HepG2 (cell line): ENCODE measurements around the gene C5orf34. TPM values are rescaled to one million over a fixed set of nuclear protein-coding genes. Genes with fewer than 3 reads are reported as not detected.
"Not testable (repeated sequence)": the region's sequence is repeated elsewhere in the genome, so short reads cannot be mapped to it uniquely, and the experiment has no call there.

Experiments used
- ATAC-seq: fragments of 200-7000 bp; cut with Tn5 transposase; 3 replicates; pipeline ENCODE4 v1.9.1; 2020; ENCODE audit warnings: mild to moderate bottlenecking, moderate library complexity
- BruUV-seq: library from RNA; stranded (reverse); fragments of 400-500 nt; replicated peaks from 2 replicates; lab custom pipeline; 2021; lab: Mats Ljungman, UMichigan
- CTCF ChIA-PET: fragments of 300-600 bp; formaldehyde crosslinking; extraction: SDS; loops from one replicate; lab custom pipeline; 2021; ENCODE audit warnings: low total read pairs, inconsistent platforms, low intra/inter-chr PET ratio; lab: Yijun Ruan, JAX
- POLR2A ChIA-PET: fragments of 350-600 bp; sonication (Branson Sonifier 250); formaldehyde crosslinking; loops from one replicate; lab custom pipeline; 2020; ENCODE audit warnings: antibody characterized with exemption, inconsistent platforms; lab: Yijun Ruan, JAX
- DNase-seq: peaks from one replicate; pipeline ENCODE4 v3.0.0-alpha.2; 2015; ENCODE audit warnings: low spot score
- FAIRE-seq: peaks from 3 replicates; lab custom pipeline; 2011; peaks lifted over from hg19 to GRCh38; lab: Jason Lieb, UNC
- H2AFZ ChIP-seq: one replicate; pipeline ENCODE4 v1.6.1; 2011; ENCODE audit warnings: low read length, inconsistent platforms
- H3K27ac ChIP-seq: fragments of 300-600 bp; 3 replicates; pipeline ENCODE4 v1.8.0; 2011; ENCODE audit warnings: mixed run types, mild to moderate bottlenecking, mixed read lengths, low read length, inconsistent platforms; ENCODE audit not compliant: insufficient read depth; ENCODE audit errors: extremely low read length
- H3K27me3 ChIP-seq, 2 experiments: fragments of 200-600 bp in 1 of 2; 2 replicates in 1 of 2; 3 replicates in 1 of 2; pipeline versions ENCODE4 v1.6.0 to v1.8.0; 2011; ENCODE audit warnings: low read length in 2 of 2, mild to moderate bottlenecking in 2 of 2, moderate library complexity in 2 of 2, inconsistent platforms in 1 of 2; ENCODE audit not compliant: insufficient read depth in 2 of 2, control insufficient read depth in 1 of 2
- H3K36me3 ChIP-seq, 2 experiments: fragments of 200-600 bp in 1 of 2; replicated peaks in 1 of 2; 2 replicates in 1 of 2; 3 replicates in 1 of 2; pipeline versions ENCODE4 v1.5.1 to v1.8.0; 2011; ENCODE audit warnings: low read length in 2 of 2, inconsistent platforms in 1 of 2; ENCODE audit not compliant: insufficient read depth in 2 of 2, control insufficient read depth in 1 of 2
- H3K4me1 ChIP-seq: 2 replicates; pipeline ENCODE4 v1.5.1; 2012; ENCODE audit warnings: low read length, inconsistent platforms; ENCODE audit not compliant: insufficient read depth
- H3K4me2 ChIP-seq: 2 replicates; pipeline ENCODE4 v1.6.0; 2011; ENCODE audit warnings: low read depth, low read length, inconsistent platforms
- H3K4me3 ChIP-seq, 3 experiments: fragments of 200-600 bp in 1 of 3; sonication (generic), shearing (Covaris generic) in 1 of 3; replicated peaks in 1 of 3; 2 replicates each; pipeline ENCODE4 v1.5.1; 2011 to 2016; ENCODE audit warnings: low read length in 3 of 3, inconsistent platforms in 2 of 3, low read depth in 2 of 3, mild to moderate bottlenecking in 2 of 3, control low read depth in 1 of 3, mixed read lengths in 1 of 3; ENCODE audit not compliant: insufficient read depth in 1 of 3
- H3K79me2 ChIP-seq: one replicate; pipeline ENCODE4 v1.6.1; 2011; ENCODE audit warnings: low read length, inconsistent platforms; ENCODE audit not compliant: insufficient read depth
- H3K9ac ChIP-seq: 2 replicates; pipeline ENCODE4 v1.6.0; 2011; ENCODE audit warnings: mild to moderate bottlenecking, low read depth, low read length, inconsistent platforms; ENCODE audit not compliant: insufficient read depth
- H3K9me3 ChIP-seq: 2 replicates; pipeline ENCODE4 v1.5.1; 2012; ENCODE audit warnings: mild to moderate bottlenecking, low read length
- H4K20me1 ChIP-seq: 2 replicates; pipeline ENCODE4 v1.6.0; 2011; ENCODE audit warnings: inconsistent platforms, mild to moderate bottlenecking, low read length, moderate library complexity; ENCODE audit not compliant: insufficient read depth
- MED8 ChIP-seq: sonication (generic); formaldehyde crosslinking; IDR thresholded peaks from 2 replicates; pipeline ENCODE4 v1.8.1; 2023; ENCODE audit warnings: mild to moderate bottlenecking, missing genetic modification reagents; ENCODE audit not compliant: insufficient replicate concordance
- PCBP2 ChIP-seq: fragments of 200-400 bp; formaldehyde crosslinking; optimal IDR thresholded peaks from 2 replicates; pipeline ENCODE3; 2018; ENCODE audit warnings: low read length, low read depth; ENCODE audit not compliant: poor library complexity, severe bottlenecking
- SUZ12 ChIP-seq: fragments of 150-350 bp; IDR thresholded peaks from 2 replicates; pipeline ENCODE4 v1.6.1; 2014; ENCODE audit warnings: low read depth, low read length
- ZFP36 ChIP-seq: fragments of 150-350 bp; IDR thresholded peaks from 2 replicates; pipeline ENCODE4 v1.6.1; 2018; ENCODE audit warnings: borderline replicate concordance, low read length, low read depth; ENCODE audit not compliant: partially characterized antibody
- ZHX1 ChIP-seq: sonication (generic); formaldehyde crosslinking; IDR thresholded peaks from 2 replicates; pipeline ENCODE4 v1.8.1; 2022; ENCODE audit warnings: low read depth, mild to moderate bottlenecking, missing genetic modification reagents
- ZMYM2 ChIP-seq: sonication (generic); formaldehyde crosslinking; IDR thresholded peaks from 2 replicates; pipeline ENCODE4 v1.8.0; 2022; ENCODE audit warnings: mild to moderate bottlenecking, missing genetic modification reagents
- ZNF17 ChIP-seq: sonication (generic); formaldehyde crosslinking; IDR thresholded peaks from 2 replicates; pipeline ENCODE4 v1.5.0; 2020; ENCODE audit warnings: mild to moderate bottlenecking, missing genetic modification reagents
- ZNF234 ChIP-seq: sonication (generic); formaldehyde crosslinking; conservative IDR thresholded peaks from 2 replicates; pipeline ENCODE4 v1.5.1; 2020; ENCODE audit warnings: mild to moderate bottlenecking, missing genetic modification reagents
- ZNF776 ChIP-seq: sonication (generic); formaldehyde crosslinking; IDR thresholded peaks from 2 replicates; pipeline ENCODE4 v1.4.0; 2020; ENCODE audit warnings: mild to moderate bottlenecking, missing genetic modification reagents
- ZNF781 ChIP-seq: sonication (generic); formaldehyde crosslinking; IDR thresholded peaks from 2 replicates; pipeline ENCODE4 v1.5.1; 2020; ENCODE audit warnings: borderline replicate concordance, mild to moderate bottlenecking, missing genetic modification reagents; ENCODE audit errors: not compliant biosample characterization
- WGBS: methylation state at CpG from one replicate; pipeline ENCODE4 v1.1.6; 2017; ENCODE audit warnings: low lambda C conversion rate; 5-methylcytosine and 5-hydroxymethylcytosine counted together
- in situ Hi-C: cut with HindIII; loops from 2 replicates; pipeline ENCODE4 v1.10.0; 2017; ENCODE audit warnings: low pct_unique_long_range_greater_than_20kb; ENCODE audit not compliant: extremely low pct_ligation_motif_present
- intact Hi-C: fragments of 100-400 bp; cut with micrococcal nuclease; formaldehyde crosslinking; loops from one replicate; pipeline ENCODE4 v1.10.0; 2022; ENCODE audit not compliant: unreplicated experiment
- polyA plus RNA-seq, 8 experiments: library from polyadenylated mRNA; depleted of rRNA in 3 of 8; stranded (reverse) in 7 of 8; unstranded in 1 of 8; fragments of >200 nt; fragmentation: Illumina TruSeq in 4 of 8; extraction: Trizol in 4 of 8; gene quantifications; 2 replicates each; pipeline versions ENCODE4 v1.2.1 to v1.2.3, GENCODE V29; 2011 to 2016; ENCODE audit warnings: low read depth in 4 of 8, missing spikeins in 1 of 8, mixed read lengths in 1 of 8; ENCODE audit not compliant: insufficient read depth in 1 of 8
- total RNA-seq, 5 experiments: library from RNA; depleted of rRNA; stranded (reverse); fragments of >200 nt; fragmentation: Illumina TruSeq; extraction: Trizol; gene quantifications; 2 replicates each; pipeline ENCODE4 v1.2.3, GENCODE V29; 2016; ENCODE audit warnings: low read depth in 1 of 5

The C5orf34 gene
- total and polyA plus RNA-seq, 2 of the 13 experiments (the other 11 are each of a cell fraction or from before 2014, with no cell fraction given): 3.2 to 6.4 TPM

- no peak for TF ChIP-seq ZNF781 (CRISPR knock-in tag)
- TF ChIP-seq PCBP2: no peak
- H3K27ac ChIP-seq: no peak overlapping the region
- DNase-seq: no peak
- ChIA-PET CTCF (no interaction called here), POLR2A (no interaction called here)
- peaks cover 44% of the 10 kb centered on the region for H3K4me1 ChIP-seq
- H3K79me2 ChIP-seq: peaks cover 64% of the 10 kb centered on the region
- H3K36me3 ChIP-seq: peaks cover 10 to 54% of the 10 kb centered on the region in 2 experiments; a peak in 4 of 5 replicates
- in situ Hi-C loops (no loop called here), intact Hi-C loops (no loop called here)
- no peak overlapping the region for H3K9ac ChIP-seq
- peaks cover 11% of the 10 kb centered on the region for H4K20me1 ChIP-seq
- no peak overlapping the region for H2AFZ ChIP-seq
- H3K4me3 ChIP-seq: no peak overlapping the region; a peak in 1 of 6 replicates
- H3K9me3 ChIP-seq: no peaks in the 10 kb centered on the region
- H3K4me2 ChIP-seq: peak overlapping the region; percentile 28
- no TSS peak for BruUV-seq
- H3K27me3 ChIP-seq: no peaks in the 10 kb centered on the region; a peak in 1 of 5 replicates
- FAIRE-seq: peak; percentile 18
- ATAC-seq: no peak
- 86% methylated on average over 2 of the region's 2 CpGs for WGBS
Measured at GRCh38 chr5:43553381-43553780, 38.4 kb upstream of the C5orf34 start.

- peaks cover 12 to 69% of the 10 kb centered on the region in 2 experiments for H3K36me3 ChIP-seq
- H3K4me2 ChIP-seq: no peak overlapping the region
Measured at GRCh38 chr5:43551731-43552130, 36.8 kb upstream of the C5orf34 start.

GRCh38 chr5:43549272-43549671 lies 34.3 kb upstream of the C5orf34 start:
- ATAC-seq, H3K27me3 ChIP-seq, DNase-seq, H4K20me1 ChIP-seq, H3K27ac ChIP-seq, in situ Hi-C loops, H3K9ac ChIP-seq, intact Hi-C loops, H3K4me3 ChIP-seq, H3K9me3 ChIP-seq, BruUV-seq, H3K4me2 ChIP-seq, H2AFZ ChIP-seq, CTCF ChIA-PET, POLR2A ChIA-PET, FAIRE-seq: not testable (repeated sequence)
- H3K79me2 ChIP-seq: peaks cover 44% of the 10 kb centered on the region
- WGBS: 98% methylated on average over 8 of the region's 8 CpGs
- peaks cover 24% of the 10 kb centered on the region for H3K4me1 ChIP-seq
- H3K36me3 ChIP-seq: peaks cover 21 to 87% of the 10 kb centered on the region in 2 experiments

More at GRCh38 chr5:43551731-43552130, 36.8 kb upstream of the C5orf34 start:
- no peak for FAIRE-seq
- Histone ChIP-seq H3K4me1 (peaks cover 38% of the 10 kb centered on the region), H3K9me3 (no peaks in the 10 kb centered on the region), H4K20me1 (peaks cover 11% of the 10 kb centered on the region), H3K27me3 (no peaks in the 10 kb centered on the region; a peak in 1 of 5 replicates), H3K4me3 (no peak overlapping the region), H2AFZ (no peak overlapping the region), H3K9ac (no peak overlapping the region), H3K79me2 (peaks cover 64% of the 10 kb centered on the region), H3K27ac (no peak overlapping the region)
- ChIA-PET POLR2A (no interaction called here), CTCF (no interaction called here)
- 98% methylated on average over 2 of the region's 2 CpGs for WGBS
- no TSS peak for BruUV-seq
- no peak for DNase-seq
- no peak for ATAC-seq
- in situ Hi-C loops: no loop called here
- intact Hi-C loops: no loop called here
- TF ChIP-seq ZFP36 (no peak), ZNF234 (CRISPR knock-in tag) (no peak), ZNF17 (no peak), SUZ12 (no peak), ZMYM2 (CRISPR knock-in tag) (no peak), ZHX1 (CRISPR knock-in tag) (no peak), MED8 (CRISPR knock-in tag) (no peak), ZNF776 (CRISPR knock-in tag) (no peak)
